Stimulated activated CD4-positive, alpha-beta T cell treated with anti-CD3 and anti-CD28 coated beads, Interleukin-1b, Interleukin-23, amount 100 ng/mL, for 4 hours (primary cell): ENCODE data around the gene LACTBL1.
"Not testable (repeated sequence)": the region's sequence is repeated elsewhere in the genome, so short reads cannot be mapped to it uniquely, and the experiment has no call there.

Experiments
- DNase-seq, 2 donors: peaks; one replicate each; pipeline ENCODE4 v3.0.0-alpha.2; 2020; ENCODE audit warnings: low read depth in 2 of 2

LACTBL1 gene, protein sequence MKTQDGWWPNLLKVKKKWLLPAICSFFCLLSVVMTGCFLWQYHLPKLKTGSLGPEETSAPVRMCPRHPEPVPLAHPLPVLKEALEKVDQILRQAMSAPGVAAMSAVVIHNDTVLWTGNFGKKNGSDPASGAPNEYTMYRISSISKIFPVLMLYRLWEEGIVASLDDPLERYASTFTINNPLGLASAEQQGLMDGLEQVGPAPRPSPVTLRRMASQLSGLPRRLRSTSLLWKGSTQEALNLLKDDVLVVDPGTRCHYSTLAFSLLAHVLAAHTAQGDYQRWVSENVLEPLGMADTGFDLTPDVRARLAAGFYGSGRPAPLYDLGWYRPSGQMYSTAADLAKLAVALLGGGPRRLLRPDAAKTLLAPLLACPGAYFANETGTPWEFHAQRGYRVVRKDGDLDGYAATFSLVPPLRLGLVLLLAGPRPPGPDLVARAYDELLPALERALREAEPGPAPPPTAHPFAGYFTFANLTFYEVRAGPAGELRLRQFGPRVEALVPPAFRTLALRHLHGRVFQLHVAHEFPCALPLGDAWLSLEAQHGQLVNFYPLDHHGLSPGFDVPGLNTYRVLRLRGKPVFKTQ

DNA sequence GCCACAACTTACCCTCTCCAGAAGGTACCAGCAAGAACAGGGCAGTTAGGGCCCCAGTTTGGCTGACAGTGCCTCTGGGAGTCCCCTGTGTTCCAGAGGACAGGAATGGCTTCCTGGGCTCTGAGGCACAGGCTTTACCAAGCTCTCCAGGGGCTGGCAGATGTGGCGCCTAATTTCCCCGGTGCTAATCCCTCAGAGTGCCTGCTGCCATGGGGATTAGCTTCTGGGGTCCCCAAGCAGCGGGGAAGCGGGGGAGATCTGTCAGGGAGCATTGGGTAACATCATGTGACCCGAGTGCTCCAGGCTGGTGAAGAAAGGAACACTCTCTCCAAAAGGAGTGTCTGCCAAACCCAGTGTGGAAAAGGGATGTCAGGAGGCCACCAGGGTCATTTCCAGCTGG lies at the start of gene LACTBL1:
Gene LACTBL1 (minus strand): TSS at position 107 of the 400 bp plus-strand sequence. CDS start 550 bp downstream, outside the sequence.
- DNase-seq: no peak

DNA sequence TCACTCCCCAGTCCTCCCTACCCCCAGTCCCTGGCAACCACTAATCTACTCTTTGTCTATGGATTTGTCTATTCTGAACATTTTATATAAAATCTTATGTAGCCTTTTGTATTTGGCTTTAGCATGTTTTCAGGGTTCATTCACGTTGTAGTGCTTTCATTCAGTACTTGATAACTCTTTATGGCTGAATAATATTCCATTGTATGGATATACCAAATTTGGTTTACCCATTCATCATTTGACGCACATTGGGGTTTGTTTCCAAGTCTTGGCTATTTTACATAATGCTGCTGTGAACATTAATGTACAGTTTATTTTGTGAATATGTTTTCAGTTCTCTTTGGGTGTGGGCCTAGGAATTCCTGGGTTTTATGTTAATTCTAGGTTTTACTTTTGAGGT lies 49.2 kb upstream of the LACTBL1 start:
- no peak for DNase-seq

DNA sequence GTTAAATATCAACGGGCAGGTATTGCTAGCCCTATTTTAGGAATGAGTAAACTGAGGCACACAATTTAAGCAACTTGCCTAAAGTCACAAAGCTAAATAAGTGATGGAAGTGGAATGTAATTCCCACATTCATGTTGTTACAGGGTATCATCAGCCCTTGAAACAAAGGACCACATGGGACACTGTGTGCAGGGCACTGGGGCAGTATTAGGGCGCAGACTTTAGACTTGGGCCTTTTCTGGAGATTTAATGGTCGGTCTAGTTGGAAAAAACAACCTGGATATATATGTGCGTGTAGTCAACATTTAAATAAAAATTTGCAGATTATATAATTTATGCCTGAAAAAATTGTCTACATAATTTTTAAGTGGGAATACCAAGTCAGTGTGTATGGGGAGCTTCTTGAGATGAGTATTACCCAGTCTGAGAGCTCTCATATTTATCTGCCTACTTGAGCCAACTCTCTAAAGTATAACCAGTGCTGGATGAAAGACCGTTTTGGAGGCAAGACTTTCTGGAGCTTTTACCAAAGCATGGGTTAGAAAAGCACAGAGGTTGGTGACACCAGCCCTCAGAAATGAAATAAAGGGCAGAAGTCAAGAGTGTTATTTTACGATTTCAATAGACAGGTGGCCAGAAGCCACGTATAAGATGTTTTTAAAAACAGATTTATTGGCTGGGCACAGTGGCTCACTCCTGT lies 48.2 kb upstream of the LACTBL1 start:
- DNase-seq: no peak

DNA sequence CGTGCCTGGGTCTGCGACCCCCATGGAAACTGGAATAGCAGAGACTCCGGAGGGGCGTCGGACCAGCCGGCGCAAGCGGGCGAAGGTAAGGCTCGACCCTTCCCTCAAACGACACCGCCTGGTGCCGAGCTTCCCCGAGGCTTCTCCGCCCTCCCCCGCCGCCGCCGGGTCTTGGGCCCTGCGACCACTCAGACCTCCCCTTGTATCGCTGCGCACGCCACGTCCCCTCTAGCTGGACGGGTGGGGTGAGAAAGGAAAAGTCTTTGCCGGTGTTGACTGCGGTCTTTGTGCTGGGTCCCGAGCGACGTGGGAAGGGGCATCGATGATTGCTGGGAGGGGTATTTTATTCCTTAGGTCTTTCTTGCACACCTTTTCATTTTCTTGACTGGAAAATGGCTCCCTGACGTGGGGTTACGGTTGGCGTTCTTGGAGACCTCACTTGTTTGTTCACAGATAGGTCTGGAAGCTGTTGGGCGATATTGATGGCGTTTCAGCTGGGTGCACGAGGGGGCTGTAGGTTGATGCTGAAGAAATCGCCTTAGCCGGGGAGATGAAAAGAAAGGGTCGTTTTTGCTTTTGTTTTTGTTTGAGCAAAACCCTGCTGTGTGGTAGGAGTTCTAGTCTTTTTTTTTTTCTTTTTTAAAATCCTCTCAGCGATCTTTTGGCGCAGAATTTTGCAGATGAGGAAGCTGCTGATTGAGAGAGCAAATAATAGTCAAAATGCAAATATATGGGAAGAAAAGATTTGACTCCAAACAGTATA lies 47.4 kb upstream of the LACTBL1 start:
- peak in 1 of 2 donors; percentile 14 for DNase-seq

DNA sequence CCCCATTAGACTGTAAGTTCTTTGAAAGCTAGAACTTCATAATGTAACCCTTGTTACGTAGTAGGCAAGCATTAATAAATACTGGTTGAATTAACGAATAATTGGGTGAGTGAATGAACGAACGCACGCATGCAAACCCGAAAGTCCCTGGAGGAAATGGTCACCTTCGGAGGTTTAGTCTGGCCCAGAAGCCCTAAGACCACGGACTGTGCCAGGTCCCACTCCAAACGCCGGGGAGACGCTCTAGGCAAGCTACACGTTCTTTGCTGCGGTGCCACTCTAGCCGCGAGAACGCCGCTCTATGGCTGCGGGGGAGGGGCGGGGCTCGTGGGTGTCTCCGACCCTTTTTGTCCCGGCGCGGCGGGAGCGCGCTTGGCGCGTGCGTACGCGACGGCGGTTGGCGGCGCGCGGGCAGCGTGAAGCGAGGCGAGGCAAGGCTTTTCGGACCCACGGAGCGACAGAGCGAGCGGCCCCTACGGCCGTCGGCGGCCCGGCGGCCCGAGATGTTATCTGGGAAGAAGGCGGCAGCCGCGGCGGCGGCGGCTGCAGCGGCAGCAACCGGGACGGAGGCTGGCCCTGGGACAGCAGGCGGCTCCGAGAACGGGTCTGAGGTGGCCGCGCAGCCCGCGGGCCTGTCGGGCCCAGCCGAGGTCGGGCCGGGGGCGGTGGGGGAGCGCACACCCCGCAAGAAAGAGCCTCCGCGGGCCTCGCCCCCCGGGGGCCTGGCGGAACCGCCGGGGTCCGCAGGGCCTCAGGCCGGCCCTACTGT lies 46.6 kb upstream of the LACTBL1 start, which contains the start of gene KDM1A:
Gene KDM1A (plus strand): TSS at position 375 of the 769 bp plus-strand sequence. CDS start 129 bp downstream, at position 504.
- peak; percentile 92 to 96 for DNase-seq

DNA sequence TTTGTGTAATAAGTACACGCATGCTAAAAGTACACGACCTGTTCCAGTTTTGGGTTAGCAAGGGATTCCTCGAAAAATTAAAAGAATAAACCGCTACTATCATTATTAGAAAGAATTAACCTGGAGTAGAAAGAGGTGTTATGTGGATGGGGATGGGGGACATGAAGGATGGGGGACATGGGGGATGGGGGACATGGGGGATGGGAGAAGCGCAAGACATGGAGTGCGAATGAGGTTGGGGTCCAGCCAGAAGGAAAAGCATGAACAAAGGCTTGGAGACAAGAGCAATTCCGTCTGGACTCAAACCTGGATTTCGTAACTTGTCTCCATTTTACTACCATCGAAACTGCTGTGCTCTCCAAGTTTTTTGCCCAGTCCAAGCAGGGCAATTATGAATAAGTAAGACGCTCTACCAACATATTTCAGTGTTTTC lies 46.0 kb upstream of the LACTBL1 start:
- no peak for DNase-seq

DNA sequence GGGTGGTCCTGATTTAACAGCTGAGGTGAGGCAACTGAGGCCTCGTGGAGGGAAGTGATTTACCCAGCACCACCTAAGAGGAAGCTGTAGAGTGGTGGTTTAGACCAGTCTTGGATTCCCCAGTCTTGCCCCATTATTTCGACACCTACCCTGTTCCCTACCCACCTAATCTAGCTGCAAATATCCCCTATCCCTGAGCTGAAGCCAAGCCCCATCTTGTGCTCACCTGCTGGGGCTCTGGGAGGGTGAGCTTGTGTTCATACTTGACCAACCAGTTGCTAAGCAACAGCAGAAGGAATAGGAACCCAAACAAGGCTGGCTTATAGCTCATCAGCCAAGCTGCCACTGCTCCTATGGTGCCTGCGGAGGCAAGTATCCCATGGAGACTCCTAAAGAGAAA lies 41.0 kb upstream of the LACTBL1 start:
- no peak for DNase-seq

DNA sequence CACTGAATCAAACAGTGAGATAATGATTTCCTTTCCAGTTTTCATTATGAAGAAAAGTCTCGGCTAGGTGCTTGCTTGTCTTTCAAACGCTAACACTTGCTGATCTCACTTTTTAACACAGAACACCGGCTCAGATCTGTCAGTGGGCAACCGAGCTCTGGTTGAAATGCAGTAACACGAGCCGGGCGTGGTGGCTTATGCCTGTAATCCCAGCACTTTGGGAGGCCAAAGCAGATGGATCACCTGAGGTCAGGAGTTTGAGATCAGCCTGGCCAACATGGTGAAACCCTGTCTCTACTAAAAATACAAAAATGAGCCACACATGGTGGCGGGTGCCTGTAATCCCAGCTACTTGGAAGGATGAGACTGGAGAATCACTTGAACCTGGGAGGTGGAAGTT lies 37.4 kb upstream of the LACTBL1 start:
- DNase-seq: not testable (repeated sequence)

DNA sequence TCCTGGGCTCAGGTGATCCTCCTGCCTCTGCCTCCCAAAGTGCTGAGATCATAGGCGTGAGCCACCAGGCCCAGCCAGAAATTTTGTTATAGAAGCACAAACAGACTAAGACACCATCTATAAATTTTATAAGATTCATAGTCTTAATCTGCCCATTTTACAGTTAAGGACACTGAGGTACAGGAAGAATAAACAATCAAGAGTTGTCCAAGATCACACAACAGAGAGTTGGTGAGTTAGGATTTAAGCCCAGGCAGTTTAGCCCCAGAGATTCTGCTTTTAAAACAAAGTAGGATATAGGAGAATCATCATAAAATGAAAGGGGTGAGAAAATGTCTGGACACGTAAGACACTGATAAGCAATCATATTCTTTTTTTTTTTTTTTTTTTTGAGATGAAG lies 36.2 kb upstream of the LACTBL1 start:
- no peak for DNase-seq

DNA sequence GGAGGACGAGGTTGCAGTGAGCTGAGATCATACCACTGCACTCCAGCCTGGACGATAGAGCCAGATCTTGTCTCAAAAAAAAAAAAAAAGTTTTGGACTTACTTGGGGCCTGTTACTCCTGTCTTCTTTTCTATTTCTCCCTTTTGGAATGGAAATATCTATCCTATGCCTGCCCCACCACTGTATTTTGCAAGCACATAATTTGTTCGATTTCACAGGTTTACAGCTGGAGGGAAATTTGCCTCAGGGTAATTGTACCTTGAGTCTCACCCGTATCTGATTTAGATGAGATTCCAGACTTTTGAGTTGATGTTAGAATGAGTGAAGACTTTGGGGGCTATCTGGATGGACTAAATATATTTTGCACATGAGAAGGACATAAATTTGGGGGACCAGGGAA lies 34.4 kb upstream of the LACTBL1 start:
- no peak for DNase-seq

DNA sequence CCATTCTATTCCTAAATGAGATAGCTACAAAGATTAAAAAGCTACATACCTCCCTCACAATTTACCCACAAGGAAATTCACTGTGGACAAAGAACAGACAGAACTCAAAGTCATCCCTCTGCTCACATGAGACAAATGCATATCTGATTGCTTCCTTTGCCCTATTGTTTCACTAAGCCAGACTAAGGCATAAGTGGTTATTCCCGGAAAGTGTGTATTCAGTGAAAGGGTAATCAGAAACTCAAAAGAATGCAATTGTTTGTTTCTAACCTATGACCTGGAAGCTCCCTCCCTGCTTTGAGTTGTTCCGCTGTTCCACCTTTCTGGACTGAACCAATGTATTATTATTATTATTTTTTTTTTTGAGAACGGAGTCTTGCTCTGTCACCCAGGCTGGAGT lies 32.1 kb upstream of the LACTBL1 start:
- not testable (repeated sequence) for DNase-seq

DNA sequence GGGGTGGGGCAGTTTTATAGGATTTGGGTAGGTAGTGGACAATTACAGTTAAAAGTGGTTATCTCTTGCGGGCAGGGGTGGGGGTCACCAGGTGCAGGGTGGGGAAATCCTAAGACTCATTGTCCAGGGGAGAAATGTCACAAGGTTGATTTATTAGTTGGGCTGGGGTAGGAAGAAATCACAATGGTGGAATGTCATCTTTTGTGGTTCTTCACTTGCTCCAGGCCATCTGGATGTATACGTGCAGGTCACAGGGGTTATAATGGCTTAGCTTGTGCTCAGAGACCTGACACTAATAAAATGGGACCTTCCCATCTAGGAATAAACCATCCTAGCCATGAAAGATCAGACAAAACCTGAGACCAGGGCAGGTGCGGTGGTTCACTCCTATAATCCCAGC lies 31.4 kb upstream of the LACTBL1 start:
- DNase-seq: no peak

DNA sequence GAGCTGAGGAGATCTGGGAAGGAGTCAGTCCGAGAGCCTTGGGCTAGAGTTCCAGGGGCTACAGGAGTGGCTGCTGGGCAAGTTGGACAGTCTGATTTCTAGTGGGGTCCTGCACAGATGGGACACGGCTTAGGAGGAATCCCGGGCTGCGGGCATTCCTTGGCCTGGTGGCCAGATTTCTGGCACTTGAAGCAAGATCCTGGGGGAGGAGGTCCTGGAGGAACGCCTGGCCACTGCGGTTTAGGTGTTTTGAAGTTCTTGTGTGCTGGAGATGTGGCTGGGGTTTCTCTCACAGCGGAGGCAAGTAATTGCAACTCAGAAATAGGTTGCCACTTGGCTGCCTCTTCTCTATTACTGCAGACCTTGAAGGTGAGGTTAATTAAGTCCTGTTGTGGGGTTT lies 29.6 kb upstream of the LACTBL1 start:
- DNase-seq: not testable (repeated sequence)

DNA sequence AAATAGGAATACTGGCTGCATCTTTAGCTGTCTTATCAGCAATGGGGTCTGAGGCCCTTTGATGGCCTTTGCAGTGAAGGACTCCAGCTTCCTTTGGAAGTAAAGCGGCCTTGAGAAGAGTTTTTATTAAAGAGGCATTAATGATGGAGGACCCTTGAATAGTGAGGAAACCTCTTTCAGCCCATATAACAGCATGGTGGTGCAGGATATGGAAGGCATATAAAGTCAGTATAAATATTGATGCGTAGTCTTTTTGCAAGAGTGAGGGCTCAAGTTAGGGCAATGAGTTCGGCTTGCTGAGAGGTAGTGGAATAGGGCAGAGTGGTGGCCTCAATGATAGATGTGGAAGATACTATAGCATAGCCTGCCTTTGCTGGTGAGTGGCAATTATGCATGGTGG lies 27.5 kb upstream of the LACTBL1 start:
- DNase-seq: not testable (repeated sequence)

DNA sequence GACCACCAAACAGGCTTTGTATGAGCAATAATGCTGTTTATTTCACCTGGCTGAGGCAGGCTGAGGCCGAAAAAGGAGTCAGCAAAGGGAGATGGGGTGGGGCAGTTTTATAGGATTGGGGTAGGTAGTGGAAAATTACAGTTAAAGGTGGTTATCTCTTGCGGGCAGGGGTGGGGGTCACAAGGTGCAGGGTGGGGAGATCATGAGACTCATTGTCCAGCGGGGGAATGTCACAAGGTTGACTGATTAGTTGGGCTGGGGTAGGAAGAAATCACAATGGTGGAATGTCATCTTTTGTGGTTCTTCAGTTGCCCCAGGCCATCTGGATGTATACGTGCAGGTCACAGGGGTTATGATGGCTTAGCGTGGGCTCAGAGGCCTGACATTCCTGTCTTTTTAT lies 24.9 kb upstream of the LACTBL1 start:
- DNase-seq: not testable (repeated sequence)

DNA sequence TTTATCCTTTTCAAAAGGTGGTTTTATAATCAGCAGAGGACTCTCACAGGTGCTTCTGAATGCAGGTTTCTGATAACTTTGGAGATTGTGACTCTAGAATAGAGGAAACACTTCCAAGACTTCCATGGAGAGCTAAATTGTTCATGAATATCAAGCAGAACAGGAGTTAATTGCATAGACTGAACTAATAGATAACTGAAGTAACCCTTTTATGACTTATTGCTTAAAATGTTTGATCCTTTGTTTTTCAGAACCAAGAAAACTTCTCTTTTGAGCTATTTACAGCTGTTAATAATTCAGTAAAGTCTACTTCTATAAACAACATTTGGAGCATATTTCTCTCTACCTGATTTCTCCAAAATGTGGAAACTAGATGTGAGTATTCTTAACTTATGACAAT lies 23.1 kb upstream of the LACTBL1 start:
- DNase-seq: no peak

DNA sequence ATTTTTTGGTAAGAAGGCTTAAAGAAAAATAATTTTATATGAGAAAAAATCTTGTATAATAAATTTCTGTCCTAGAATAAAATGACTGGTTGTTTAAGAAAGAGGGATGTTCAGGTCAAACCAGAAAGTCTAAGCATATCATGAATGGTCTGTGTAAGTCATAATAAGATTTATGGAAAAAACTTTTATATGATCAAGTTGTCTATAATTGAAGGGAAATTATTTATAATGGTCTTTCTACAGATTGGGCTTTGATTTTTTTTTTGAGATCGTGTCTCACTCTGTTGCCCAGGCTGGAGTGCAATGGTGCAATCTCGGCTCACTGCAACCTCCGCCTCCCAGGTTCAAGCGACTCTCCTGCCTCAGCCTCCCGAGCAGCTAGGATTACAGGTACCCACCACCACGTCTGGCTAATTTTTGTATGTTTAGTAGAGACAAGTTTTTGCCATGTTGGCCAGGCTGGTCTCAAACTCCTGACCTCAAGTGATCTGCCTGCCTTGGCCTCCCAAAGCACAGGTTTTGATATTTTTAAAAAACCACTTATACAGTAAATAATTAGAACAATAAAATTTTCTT lies 20.6 kb upstream of the LACTBL1 start:
- not testable (repeated sequence) for DNase-seq

DNA sequence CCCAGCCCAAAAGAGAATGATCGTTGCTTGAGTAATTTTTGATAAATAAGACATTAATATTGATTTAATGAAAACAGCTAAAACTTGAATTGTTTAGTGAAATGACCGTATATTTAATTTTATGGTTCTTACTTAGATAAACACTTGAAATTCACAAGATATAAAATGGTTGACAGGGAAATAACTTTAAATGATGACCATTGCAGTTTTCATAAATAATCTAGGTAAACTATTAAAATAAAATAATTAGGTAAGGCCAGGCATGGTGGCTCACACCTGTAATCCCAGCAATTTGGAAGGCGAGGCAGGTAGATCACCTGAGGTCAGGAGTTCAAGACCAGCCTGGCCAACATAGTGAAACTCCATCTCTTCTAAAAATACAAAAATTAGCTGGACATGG lies 19.7 kb upstream of the LACTBL1 start:
- not testable (repeated sequence) for DNase-seq

DNA sequence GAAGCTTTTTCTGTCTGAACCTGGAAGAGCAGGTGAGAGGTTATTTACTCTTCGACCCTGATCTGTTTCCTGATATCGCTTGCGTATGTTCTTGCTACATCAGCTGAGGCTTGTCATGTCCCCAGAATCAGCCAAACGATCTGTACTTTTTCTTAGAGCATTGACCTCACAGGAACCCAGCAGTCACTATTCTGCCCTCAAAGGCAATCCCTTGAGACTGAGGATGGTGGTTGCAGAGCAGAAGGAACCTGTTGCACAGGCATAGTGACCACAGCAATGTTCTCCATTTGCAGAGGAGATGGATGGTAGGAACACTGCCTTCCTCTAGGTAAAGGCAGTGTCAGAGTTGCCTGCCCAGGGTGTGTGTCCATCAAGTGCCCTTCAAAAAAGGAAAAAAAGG lies 11.3 kb upstream of the LACTBL1 start:
- DNase-seq: no peak

DNA sequence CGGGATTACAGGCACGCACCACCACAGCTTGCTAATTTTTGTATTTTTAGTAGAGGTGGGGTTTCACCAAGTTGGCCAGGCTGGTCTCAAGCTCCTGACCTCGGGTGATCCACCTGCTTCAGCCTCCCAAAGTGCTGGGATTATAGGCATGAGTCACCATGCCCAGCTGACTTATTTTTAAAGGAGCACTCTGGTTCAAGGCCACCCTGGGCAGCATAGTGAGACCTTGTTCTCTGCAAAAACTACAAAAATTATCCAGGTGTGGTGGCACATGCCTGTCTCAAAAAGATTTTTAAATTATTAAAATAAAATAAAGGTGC lies 7.8 kb upstream of the LACTBL1 start:
- not testable (repeated sequence) for DNase-seq

DNA sequence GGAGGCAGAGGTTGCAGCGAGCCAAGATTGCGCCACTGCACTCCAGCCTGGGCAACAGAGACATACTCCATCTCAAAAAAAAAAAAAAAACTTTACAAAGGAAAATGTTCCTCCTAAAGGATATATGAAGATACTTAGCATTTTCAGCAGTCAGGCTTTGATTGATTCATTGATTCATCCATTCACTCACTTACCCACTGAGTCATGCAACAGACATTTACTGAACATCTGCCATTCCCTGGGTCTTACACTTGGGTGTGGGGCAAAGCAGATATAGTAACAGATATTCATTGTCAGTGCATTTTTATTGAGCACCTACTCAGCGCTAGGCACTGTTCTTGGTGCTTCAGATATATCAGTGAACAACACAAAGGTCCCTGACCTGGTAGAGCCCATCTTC lies 5.6 kb upstream of the LACTBL1 start:
- DNase-seq: no peak
